ENCODE data around the gene TLR1.
"Not testable (repeated sequence)": the region's sequence is repeated elsewhere in the genome, so short reads cannot be mapped to it uniquely, and the experiment has no call there.

Gene TLR1

DNA sequence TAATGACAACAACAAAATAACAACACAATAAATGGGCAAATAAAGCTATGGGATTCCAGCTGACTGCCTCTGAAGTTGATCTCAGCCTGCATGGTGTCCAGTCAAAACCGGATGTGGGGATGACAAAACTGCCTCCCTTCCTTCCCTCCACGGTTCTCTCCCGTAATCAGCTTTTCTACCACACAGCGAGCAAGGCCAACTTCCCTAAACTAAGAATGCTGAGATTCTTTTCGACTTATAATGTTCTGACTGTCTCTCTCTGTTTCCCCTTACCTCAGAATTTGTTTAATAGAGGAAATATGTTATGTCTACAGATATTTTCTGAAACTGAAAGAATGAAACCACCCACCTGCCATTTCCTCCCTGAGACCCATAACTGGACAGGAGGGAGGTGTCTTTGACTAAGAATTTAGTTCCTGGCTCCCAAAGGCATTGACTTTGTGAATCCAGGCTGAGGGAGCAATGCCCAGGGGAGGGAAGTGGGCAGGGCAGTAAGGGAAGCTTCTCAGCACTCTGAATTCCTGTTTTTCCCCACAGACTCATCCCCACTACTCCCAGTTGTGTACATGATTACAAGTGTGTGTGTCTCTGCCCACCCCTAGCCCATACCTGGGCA, 1.0 kb upstream of the TLR1 start:
- no peak for DNase-seq

DNA sequence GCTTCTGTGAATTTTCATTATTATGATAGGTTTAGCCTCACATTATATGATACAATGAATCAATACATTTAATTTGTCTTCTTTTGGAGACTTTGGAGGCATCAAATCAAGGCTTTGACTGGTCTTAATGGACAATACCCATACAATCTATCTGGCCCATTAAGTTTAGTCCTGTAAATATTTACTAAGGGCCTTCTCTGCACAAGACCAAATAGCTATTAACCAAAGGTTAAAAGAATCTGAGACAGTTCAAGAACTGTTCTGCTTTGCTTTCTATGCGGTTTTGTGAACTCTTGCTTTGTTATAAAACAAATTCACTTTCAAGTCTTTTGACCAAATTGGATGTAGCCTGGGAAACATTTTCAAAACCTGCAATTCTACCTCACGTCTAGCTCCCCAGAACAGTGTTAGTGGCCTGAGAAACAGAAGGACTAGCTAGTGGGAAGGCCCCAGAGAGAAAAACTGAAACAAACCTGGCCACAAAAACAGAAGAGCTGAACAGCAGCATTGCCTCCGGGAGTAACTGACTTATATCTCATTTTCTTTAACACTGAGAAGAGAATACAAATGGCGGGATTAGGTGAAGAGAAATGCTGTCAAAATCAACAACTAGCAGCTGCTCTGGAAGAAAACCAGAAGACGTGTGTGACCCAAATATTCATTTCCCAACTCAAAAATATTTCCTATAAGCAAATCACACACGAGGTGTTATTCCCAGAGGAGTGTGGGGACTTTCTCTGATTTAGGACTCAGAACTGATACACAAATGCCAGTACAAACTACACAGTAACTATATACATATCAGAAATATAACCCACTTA, 548 bp downstream of the TLR1 start:
- peak in 1 of 2 donors; percentile 44 for DNase-seq

DNA sequence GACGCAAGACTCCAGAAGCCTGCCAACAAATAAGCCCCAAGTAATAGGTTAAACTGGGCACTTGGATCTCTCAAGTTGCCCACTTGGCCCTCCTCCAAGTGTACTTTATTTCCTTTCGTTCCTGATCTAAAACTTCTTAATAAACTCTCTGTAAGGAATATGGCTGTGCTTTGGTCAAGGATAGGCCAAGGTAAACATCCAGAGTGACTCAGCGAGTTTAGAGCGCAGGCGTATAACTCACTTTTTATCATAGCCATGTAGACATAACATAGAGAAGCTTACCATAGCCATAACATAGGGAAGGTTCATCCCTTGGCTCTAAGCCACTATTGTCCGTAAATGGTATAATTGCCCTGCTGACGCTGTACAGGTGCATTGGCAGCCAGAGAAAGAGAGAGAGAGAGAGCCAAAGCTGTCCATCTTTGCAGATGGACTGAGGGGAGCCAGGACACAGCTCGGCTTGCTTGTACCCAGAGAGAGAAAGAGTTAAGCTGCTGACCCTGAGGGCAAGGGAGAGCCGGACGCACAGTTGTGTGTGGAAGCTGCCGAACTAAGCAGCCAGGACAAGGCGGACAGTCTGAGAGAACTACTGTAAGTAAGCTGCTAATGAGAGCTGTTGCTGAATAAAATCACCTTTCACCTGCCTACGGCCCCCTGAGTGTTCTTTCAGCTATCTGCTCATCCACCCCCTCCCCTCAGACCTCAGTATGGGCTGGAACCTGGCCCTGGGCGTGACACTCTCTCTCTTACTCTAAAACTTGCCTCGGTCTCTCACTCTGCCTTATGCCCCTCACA, 1.8 kb downstream of the TLR1 start:
- no peak for DNase-seq

DNA sequence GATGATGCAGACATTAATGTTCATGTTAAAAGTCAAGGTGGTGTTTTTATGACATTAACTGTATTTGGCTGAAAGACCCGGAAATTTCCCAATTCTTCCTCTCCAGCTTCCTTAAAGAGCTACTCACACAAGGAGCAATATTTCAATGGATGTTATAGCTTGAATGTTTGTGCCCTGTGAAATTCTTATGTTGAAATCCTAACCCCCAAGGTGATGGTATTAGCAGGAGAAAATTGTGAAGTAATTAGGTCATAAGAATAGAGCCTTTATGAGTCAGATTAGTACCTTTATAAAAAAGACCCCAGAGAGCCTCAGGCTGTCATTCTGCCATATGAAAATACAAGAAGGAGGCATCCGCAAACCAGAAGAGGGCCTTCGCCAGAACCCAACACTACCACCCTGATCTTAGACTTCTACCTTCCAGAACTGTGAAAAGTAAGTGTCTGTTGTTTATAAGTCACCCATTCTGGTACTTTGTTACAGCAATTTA, 3.6 kb downstream of the TLR1 start:
- DNase-seq = no peak

DNA sequence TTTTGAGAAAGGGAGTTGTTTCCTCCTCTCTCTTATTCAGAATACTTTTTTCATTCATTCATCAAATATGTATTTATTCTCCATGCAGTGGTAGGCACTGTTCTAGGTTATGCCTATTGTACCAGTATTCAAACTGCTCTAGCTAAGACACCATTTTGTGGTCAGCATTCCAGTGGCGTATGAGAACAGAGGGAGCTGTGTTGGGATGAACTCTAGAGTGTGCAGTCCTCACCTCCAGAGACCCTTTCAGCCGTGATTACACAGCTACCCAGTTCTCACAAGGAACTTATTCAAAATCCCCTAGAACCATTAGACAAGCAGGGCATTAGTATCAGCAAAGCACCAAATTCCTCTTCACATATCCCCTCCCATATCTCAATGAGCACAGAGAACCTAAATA, 4.2 kb downstream of the TLR1 start:
- no peak for DNase-seq

DNA sequence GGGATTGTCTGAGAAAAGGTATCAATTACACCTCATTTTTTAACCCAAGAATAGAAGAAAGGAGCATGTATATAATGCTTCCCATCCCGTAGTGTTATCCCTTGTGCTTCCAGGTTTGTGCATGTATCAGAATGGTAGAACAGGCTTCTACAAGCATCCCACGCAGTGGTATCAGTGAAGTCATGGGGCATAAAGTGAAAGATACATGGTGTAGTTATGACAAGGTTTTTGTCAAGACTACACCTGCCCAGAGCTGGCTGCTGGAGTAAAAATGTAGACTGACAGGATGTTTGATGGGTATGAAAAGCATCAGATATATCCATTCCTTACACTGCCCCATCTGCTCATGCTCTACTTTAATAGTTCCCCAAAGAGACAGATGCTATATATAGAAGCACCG, 9.5 kb downstream of the TLR1 start:
- DNase-seq = no peak

DNA sequence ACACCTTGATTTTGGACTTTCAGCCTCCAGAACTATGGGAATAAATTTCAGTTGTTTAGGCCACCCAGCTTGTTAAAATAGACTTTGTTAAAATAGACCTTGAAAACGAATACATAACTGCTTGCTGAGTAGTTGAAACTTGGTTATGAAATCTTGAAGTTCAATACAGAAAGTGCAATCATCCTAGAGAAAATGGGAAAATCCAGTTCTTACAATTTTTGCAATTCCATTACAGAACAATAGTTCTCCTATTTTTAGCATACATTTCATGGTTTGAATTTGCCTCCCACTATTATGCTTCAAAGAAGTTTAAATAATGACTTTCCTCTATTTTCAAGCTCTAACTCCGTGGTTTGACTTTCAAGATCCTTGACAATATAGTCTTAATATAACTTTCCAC, 10.5 kb downstream of the TLR1 start:
- no peak for DNase-seq

DNA sequence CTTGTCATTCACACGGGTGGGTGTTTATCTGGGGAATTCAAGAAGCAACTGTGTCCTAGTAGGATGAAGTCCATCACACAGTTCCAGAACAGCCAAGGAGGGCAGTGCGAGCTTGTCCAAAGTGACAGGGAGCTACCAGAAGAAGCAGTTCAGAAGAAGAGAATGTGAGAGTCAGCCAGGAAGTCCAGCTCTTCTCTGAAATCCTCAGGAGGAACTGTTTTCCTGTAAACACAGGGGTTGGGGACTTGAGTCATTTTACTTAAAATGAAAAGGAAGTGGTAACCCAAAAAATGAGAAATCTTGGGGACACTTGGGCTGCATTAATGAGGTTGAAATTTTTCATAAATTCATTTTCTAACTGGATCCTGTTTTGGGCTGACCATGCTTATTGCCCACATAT, 13.6 kb downstream of the TLR1 start:
- no peak for DNase-seq

DNA sequence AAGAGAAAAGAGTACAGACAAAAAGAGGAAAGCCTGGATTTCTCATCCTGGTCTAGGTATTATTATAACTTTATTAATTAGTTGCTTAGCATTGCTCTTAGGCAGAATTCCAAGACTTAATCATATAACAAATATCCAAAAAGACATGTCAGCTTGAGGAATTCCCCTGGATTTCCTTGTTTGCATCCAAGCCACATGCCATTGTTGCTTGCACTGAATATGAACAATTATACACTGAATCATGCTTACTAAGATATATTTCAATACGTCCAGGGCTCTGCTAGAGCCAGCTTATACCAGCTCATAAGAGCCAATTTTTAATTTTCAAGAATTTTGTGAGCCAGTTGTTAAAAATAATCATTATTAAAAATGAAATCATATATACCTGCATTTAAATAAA, 16.3 kb downstream of the TLR1 start:
- DNase-seq = no peak

DNA sequence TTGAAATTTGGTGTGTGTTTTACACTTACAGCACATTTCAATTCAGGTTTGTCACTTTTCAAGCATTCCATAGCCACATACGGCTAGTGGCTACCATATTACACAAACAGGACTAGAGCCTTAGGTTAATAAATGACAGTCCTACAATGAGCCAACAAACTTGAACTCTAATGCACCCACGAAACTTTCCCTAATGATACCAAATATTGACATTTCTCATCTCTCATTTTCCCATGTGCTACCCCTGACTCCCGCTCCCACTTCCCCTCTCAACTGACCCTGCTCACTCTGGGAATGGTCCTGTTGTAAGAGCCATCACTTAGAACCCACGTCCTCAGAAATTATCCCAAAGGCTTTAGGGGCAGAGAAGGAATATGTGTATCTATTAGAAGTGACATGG, 16.9 kb downstream of the TLR1 start:
- DNase-seq = no peak

DNA sequence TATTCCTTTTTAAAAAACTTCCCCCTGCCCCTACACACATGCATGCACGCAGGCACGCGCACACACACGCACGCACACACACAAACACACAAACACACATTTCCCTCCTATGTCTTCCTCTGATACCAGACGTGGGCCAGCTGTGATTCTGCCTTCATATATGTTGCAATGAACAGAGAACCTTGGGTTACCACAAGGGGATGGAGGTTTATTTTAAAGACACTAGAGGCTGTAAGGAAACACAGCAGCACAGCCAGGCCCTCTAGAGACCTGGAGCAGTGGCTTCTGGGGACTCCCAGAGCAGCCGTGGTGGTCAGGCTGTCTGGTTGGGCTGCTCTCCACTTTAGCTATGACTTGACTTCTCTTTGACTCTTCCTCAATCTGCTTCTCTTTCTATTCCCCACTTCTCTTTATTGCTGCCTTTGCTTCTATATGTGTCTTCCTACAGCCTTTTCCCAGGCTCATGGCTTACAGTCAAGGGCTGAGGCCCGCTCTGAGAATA, 18.6 kb downstream of the TLR1 start:
- DNase-seq = no peak

DNA sequence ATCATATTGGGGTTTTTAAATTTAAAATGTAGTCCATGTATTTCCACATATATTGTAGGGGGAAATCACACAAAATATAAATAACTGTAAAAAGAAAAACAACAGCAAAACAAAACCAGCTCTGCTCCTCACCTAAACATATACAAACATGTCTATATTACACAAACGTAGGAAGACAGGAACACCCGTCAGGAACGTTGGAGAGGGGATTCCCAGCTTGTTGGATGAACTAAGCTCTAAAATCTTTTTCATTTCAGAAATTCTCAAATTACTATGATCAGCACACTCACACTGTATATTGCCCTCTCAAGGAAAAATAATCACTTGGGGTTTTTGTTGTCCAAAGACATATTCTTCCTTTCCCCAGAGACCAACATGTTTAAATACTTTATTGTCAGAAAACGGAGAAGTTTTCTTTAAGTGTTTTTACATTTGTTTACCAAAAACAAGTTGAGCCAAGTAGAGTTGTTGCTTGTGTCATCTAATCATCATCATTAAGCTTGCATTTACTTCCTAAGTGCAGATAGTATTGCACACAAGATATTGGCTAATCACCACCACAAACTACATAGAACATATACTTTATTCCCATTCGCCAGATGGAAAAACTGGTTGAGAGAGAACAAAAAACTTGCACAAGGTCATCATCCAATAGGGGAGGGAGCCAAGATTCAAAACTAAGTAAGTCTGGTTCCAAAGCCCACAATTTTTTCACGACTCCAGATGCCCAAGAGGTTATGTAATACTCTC, 19.4 kb downstream of the TLR1 start:
- no peak for DNase-seq

DNA sequence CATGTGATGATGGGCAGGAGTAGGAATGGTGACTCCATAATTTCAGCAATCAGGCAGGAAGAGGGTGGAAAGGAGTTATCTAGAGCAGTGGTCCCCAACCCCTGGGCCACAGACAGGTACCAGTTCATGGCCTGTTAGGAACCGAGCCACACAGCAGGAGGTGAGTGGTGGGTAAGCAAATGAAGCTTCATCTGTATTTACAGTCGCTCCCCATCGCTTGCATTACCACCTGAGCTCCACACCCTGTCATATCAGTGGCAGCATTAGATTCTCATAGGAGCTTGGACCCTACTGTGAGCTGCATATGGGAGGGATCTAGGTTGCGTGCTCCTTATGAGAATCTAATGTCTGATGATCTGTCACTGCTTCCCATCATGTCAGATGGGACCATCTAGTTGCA, 20.4 kb downstream of the TLR1 start:
- DNase-seq = no peak

DNA sequence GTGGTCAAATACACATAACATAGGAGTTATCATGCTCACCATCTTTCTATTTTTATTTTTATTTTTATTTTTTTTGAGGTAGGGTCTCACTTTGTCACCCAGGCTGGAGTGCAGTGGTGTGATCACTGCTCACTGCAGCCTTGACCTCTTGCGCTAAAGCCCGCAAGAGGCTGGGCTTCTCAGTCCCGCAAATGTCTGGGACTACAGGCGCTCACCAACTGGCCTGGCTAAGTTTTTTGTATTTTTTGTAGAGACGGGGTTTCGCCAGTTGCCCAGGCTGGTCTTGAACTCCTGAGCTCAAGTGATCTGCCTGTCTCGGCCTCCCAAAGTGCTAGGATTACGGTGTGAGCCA, 21.5 kb downstream of the TLR1 start:
- DNase-seq = no peak

DNA sequence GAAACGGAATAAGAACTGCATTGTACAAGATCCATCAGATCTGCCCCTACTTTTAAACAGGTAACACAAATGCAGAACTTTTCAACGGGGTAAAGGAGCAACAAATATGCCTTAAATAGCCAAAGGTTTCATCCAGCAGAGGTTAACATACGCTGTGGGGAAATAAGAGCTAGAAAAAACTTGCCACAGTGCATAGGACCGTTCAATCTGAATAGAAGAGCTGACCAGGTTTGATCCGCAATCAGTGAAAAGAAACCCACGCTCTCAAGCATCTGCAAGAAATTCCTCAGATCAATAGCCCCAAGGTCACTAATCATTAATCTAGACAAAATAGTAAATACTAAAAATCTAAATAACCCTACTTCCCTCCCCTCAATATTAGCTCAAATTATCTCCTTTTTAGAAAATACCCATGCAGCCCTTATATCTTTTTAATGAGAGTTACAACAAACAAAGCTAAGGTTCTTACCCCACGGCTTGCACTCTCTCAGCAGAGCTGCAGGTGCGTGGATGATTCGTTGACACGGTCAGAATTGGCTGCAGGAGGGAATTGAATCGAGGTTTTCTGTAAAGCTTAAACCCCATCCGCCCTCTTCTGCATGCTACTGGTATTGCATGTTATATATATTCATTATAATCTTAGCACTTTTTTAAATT, 22.0 kb downstream of the TLR1 start, which contains the start of gene TLR10:
TSS of gene TLR10 (minus strand) at position 539 of the 657 bp plus-strand sequence. CDS start 7,400 bp downstream, outside the sequence.
- peak in 1 of 2 donors; percentile 40 for DNase-seq

DNA sequence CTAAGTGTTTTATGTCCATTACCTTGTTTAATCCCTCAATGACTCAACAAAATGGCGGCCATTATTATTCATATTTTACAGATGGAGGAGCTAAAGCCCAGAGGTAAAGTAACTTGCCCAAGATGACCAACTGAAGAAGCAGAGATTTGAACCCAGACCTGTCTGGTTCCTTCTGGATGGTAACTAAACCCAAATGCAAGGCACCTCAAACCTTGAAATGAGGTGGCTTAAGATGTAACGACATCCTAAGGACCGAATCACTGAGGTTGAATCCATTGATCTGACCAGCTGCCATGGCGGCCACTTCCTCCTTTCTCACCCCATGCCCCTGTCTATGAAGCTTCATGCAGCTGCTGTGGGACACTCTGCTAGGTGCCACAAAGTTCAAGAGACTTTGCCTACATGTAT, 22.7 kb downstream of the TLR1 start:
- DNase-seq = no peak

DNA sequence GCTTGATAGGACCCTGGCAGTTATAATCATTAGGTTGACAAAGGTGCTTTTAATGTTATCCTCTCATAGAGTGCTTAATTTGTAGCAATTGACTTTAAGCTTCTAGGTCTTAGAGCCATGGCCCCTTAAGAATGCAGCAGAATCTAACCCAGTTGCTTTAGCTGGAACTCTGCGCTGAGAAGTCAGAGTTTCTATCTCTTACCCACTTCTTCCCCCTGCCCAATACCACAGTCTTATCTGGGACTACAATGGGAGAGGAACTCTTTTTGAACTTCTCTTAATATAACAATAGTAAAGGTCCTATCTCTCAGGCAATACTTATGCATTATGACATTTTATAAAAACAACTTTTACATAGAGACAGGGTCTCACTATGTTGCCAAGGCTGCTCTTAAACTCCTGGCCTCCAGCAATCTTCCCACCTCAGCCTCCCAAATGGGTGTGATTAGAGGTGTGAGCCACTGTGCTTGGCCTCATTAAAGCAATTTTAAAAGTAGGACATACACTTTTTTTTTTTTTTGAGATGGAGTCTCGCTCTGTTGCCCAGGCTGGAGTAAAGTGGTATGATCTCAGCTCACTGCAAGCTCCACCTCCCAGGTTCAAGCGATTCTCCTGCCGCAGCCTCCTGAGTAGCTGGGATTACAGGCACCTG, 23.6 kb downstream of the TLR1 start:
- no peak for DNase-seq

DNA sequence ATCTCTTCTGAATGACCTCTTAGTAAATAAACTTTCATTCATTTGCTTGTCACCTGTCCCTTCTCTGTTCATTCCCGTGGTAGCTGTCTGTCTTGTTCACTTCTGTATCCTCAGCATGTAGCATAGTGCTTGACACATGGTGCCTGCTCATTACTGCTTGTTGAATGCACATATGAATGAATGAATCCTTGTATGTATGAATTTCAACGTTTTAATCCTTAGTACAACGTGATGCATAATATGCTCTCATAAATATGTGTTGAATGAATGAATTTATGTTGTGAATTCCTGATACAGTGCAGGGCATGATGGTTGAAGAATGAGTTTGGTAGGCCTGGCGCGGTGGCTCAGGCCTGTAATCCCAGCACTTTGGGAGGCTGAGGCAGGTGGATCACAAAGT, 24.8 kb downstream of the TLR1 start:
- no peak for DNase-seq

DNA sequence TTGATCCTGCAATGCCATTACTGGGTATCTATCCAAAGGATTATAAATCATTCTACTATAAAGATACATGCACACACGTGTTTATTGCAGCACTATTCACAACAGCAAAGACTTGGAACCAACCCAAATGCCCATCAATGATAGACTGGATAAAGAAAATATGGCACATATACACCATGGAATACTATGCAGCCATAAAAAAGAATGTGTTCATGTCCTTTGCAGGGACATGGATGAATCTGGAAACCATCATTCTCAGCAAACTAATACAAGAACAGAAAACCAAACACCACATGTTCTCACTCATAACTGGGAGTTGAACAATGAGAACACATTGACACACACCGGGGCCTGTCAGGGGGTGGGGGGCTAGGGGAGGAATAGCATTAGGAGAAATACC, 26.7 kb downstream of the TLR1 start:
- DNase-seq = not testable (repeated sequence)

DNA sequence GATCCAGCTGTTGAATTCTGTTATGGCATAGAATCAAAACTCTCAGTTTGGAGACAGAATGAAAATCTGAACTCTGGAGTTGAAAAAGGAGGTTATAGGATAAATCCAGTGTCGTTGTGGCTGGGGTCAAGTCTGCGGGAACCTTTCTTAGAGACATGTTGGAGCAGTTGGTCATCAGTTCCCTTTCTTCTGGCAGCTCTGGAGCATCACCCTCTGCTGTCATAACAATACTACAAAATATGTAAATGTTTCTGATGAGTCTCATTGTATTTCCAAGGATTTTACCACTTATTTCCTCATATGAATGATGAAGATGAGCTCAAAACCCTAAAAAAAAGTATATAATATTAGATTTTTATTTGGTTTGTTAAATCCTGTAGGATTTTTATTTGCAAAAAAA, 29.3 kb downstream of the TLR1 start:
- DNase-seq = no peak

DNA sequence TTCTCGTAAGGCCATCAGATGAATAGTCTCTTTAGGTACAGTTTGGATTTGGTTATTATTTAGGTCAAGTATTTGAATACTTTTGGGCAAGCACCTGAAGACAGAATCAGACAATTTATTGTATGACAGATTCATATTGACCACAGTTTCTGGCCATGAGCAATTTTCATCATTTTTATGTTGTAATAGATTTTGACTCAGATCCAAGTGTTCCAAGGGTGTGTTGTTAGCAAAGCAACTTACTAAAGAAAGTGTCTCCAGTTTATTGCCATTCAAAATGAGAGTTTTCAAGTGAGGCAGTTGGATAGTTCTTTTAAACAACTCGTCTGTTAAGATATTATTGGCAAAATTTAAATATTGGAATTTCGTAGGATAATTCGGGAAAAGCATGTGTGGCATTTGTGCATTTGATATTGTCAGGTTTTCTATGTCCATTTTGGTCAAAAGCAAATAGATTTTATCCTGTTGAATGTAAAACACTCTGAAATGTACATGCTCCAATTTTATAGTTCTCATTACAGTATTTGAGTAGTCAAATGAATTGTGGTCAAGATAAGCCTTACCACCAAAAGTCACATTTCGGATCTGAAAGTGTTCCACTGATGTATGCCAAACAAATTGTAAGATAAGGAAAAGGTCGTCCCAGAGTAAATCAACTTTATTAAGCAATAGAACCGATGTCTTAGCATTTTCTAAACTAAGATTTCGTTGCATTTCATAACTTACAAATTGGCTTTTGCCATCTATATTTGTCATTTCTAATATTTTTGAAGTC, 30.2 kb downstream of the TLR1 start:
- no peak for DNase-seq
